IMR-90 (cell line): ENCODE measurements around the gene DKK3. TPM values are rescaled to one million over a fixed set of nuclear protein-coding genes. Genes with fewer than 3 reads are reported as not detected.

Experiments used
- ATAC-seq: fragments of 200-7000 bp; cut with Tn5 transposase; 2 replicates; pipeline ENCODE4 v1.9.1; 2020; ENCODE audit warnings: low read depth, mild to moderate bottlenecking, moderate library complexity
- BruUV-seq: library from RNA; stranded (reverse); fragments of 400-500 nt; replicated peaks from 2 replicates; lab custom pipeline; 2021; lab: Mats Ljungman, UMichigan
- CTCF ChIA-PET: fragments of 300-600 bp; formaldehyde crosslinking; extraction: SDS; loops from one replicate; lab custom pipeline; 2021; ENCODE audit warnings: antibody characterized with exemption; lab: Yijun Ruan, JAX
- POLR2A ChIA-PET: fragments of 300-600 bp; sonication (Branson Sonifier 250); formaldehyde crosslinking; loops from one replicate; lab custom pipeline; 2022; ENCODE audit warnings: antibody characterized with exemption; ENCODE audit not compliant: unreplicated experiment; lab: Charles Lee
- DNase-seq: peaks from one replicate; pipeline ENCODE4 v3.0.0; 2013
- H2AFZ ChIP-seq: replicated peaks from 2 replicates; pipeline ENCODE3; 2013; ENCODE audit warnings: low read length, mild to moderate bottlenecking; ENCODE audit not compliant: poor library complexity
- H2AK5ac ChIP-seq: 2 replicates; pipeline ENCODE4 v1.6.1; 2013; ENCODE audit warnings: low read depth, low read length, inconsistent platforms
- H2AK9ac ChIP-seq: replicated peaks from 2 replicates; pipeline ENCODE3; 2013; ENCODE audit warnings: mild to moderate bottlenecking, low read depth, low read length, moderate library complexity; ENCODE audit not compliant: poor library complexity
- H2BK120ac ChIP-seq: 2 replicates; pipeline ENCODE4 v1.6.1; 2013; ENCODE audit warnings: low read depth, low read length, inconsistent platforms
- H2BK15ac ChIP-seq: 3 replicates; pipeline ENCODE4 v1.6.1; 2013; ENCODE audit warnings: low read depth, low read length, inconsistent platforms
- H2BK20ac ChIP-seq: 2 replicates; pipeline ENCODE4 v1.6.1; 2013; ENCODE audit warnings: low read depth, mild to moderate bottlenecking, inconsistent platforms, low read length, moderate library complexity
- H2BK5ac ChIP-seq: 2 replicates; pipeline ENCODE4 v1.6.1; 2013; ENCODE audit warnings: mild to moderate bottlenecking, low read depth, low read length, inconsistent platforms; ENCODE audit not compliant: poor library complexity, severe bottlenecking
- H3K14ac ChIP-seq: replicated peaks from 2 replicates; pipeline ENCODE4 v1.6.1; 2013; ENCODE audit warnings: low read depth, low read length, inconsistent platforms
- H3K18ac ChIP-seq: 2 replicates; pipeline ENCODE4 v1.6.1; 2013; ENCODE audit warnings: low read depth, low read length, control low read depth
- H3K23ac ChIP-seq: 2 replicates; pipeline ENCODE4 v1.6.1; 2013; ENCODE audit warnings: low read depth, low read length, inconsistent platforms
- H3K27ac ChIP-seq: 2 replicates; pipeline ENCODE4 v1.5.1; 2013; ENCODE audit warnings: mild to moderate bottlenecking, control low read depth, low read length; ENCODE audit not compliant: insufficient read depth
- H3K27me3 ChIP-seq: 2 replicates; pipeline ENCODE4 v1.6.1; 2013; ENCODE audit warnings: low read length; ENCODE audit not compliant: control insufficient read depth, insufficient read depth
- H3K36me3 ChIP-seq: 2 replicates; pipeline ENCODE4 v1.6.1; 2013; ENCODE audit warnings: low read length, mixed read lengths; ENCODE audit not compliant: control insufficient read depth, insufficient read depth
- H3K4ac ChIP-seq: 2 replicates; pipeline ENCODE4 v1.6.1; 2013; ENCODE audit warnings: low read depth, low read length, inconsistent platforms
- H3K4me1 ChIP-seq: 2 replicates; pipeline ENCODE4 v1.6.1; 2013; ENCODE audit warnings: low read length, mixed read lengths; ENCODE audit not compliant: control insufficient read depth, insufficient read depth
- H3K4me2 ChIP-seq: 2 replicates; pipeline ENCODE4 v1.6.1; 2013; ENCODE audit warnings: low read depth, mild to moderate bottlenecking, control low read depth, low read length, moderate library complexity
- H3K4me3 ChIP-seq: 2 replicates; pipeline ENCODE4 v1.5.1; 2013; ENCODE audit warnings: low read depth, mild to moderate bottlenecking, control low read depth, low read length, moderate library complexity; ENCODE audit not compliant: insufficient read depth
- H3K56ac ChIP-seq: 2 replicates; pipeline ENCODE4 v1.6.1; 2013; ENCODE audit warnings: low read length, inconsistent platforms; ENCODE audit not compliant: insufficient read depth; ENCODE audit errors: extremely low read depth
- H3K79me1 ChIP-seq, 2 experiments: 2 replicates each; pipeline ENCODE4 v1.6.1; 2013; ENCODE audit warnings: low read length in 2 of 2, inconsistent platforms in 1 of 2, low read depth in 1 of 2
- H3K9ac ChIP-seq: 2 replicates; pipeline ENCODE4 v1.6.1; 2013; ENCODE audit warnings: low read depth, low read length, control low read depth
- H3K9me1 ChIP-seq: 2 replicates; pipeline ENCODE4 v1.6.1; 2013; ENCODE audit warnings: low read length, inconsistent platforms; ENCODE audit not compliant: insufficient read depth
- H3K9me3 ChIP-seq: 2 replicates; pipeline ENCODE4 v1.6.1; 2013; ENCODE audit warnings: low read length; ENCODE audit not compliant: control insufficient read depth, insufficient read depth
- H4K20me1 ChIP-seq: 2 replicates; pipeline ENCODE4 v1.6.1; 2013; ENCODE audit warnings: low read length, inconsistent platforms; ENCODE audit not compliant: insufficient read depth
- H4K5ac ChIP-seq: 2 replicates; pipeline ENCODE4 v1.6.1; 2013; ENCODE audit warnings: mild to moderate bottlenecking, low read depth, low read length, control low read depth
- H4K8ac ChIP-seq, 2 experiments: 2 replicates each; pipeline ENCODE4 v1.6.1; 2013; ENCODE audit warnings: low read depth in 2 of 2, low read length in 2 of 2, control low read depth in 1 of 2, inconsistent platforms in 1 of 2
- H4K91ac ChIP-seq: 2 replicates; pipeline ENCODE4 v1.6.1; 2013; ENCODE audit warnings: low read depth, low read length, inconsistent platforms; ENCODE audit not compliant: insufficient read depth
- CEBPB ChIP-seq: IDR thresholded peaks from 2 replicates; pipeline ENCODE4 v1.6.1; 2012; ENCODE audit warnings: low read depth, low read length, improper control_type of control experiment
- CTCF ChIP-seq: conservative IDR thresholded peaks from 2 replicates; pipeline ENCODE4 v1.5.1; 2012; ENCODE audit warnings: mild to moderate bottlenecking, low read depth, low read length, improper control_type of control experiment
- NFE2L2 ChIP-seq: fragments of 150-350 bp; IDR thresholded peaks from 2 replicates; pipeline ENCODE4 v1.6.1; 2016; ENCODE audit warnings: low read depth, mild to moderate bottlenecking, low read length
- RCOR1 ChIP-seq: IDR thresholded peaks from 2 replicates; pipeline ENCODE4 v1.6.1; 2012; ENCODE audit warnings: mild to moderate bottlenecking, low read length, improper control_type of control experiment; ENCODE audit not compliant: insufficient replicate concordance
- WGBS, 2 experiments: methylation state at CpG; one replicate each; pipeline versions ENCODE4 v1.1.5 to v1.1.7; 2013; ENCODE audit warnings: missing lambda C conversion rate in 2 of 2; ENCODE audit not compliant: insufficient read length in 1 of 2; ENCODE audit errors: extremely low coverage in 2 of 2; 5-methylcytosine and 5-hydroxymethylcytosine counted together
- dilution Hi-C: fragments of 300-500 bp; cut with HindIII; formaldehyde crosslinking; loops from one replicate; pipeline ENCODE4 v1.14.3; 2018; ENCODE audit warnings: low sequenced_read_pairs; ENCODE audit not compliant: unreplicated experiment
- in situ Hi-C: fragments of 300-500 bp; cut with MboI; formaldehyde crosslinking; loops from 3 replicates; pipeline ENCODE4 v1.14.3; 2019; ENCODE audit warnings: low sequenced_read_pairs, inconsistent platforms, mixed read lengths
- intact Hi-C: fragments of 100-400 bp; cut with micrococcal nuclease; formaldehyde crosslinking; loops from 2 replicates; pipeline ENCODE4 v1.10.0; 2022
- polyA plus RNA-seq, 3 experiments: library from polyadenylated mRNA; depleted of rRNA; stranded (reverse); fragments of >200 nt; gene quantifications; 2 replicates each; pipeline ENCODE4 v1.2.3, GENCODE V29; 2012; ENCODE audit warnings: low replicate concordance in 1 of 3
- total RNA-seq: library from RNA; depleted of rRNA; stranded (reverse); fragments of >200 nt; gene quantifications from 2 replicates; pipeline ENCODE4 v1.2.3, GENCODE V29; 2012

Gene DKK3
- total and polyA plus RNA-seq, 2 of the 4 experiments (the other 2 are of a cell fraction), result 453 to 964 TPM

GRCh38 chr11:11942668-11943067 is 65.8 kb downstream of the DKK3 start:
- Histone ChIP-seq H2BK20ac (no peak overlapping the region), H3K9ac (no peak overlapping the region), H2BK5ac (no peak overlapping the region), H2BK15ac (no peak overlapping the region), H3K79me1 (peaks cover 14 to 26% of the 10 kb centered on the region in 2 experiments), H3K27ac (no peak overlapping the region), H3K9me1 (peaks cover 3% of the 10 kb centered on the region), H4K91ac (no peak overlapping the region), H3K4me3 (no peak overlapping the region), H3K4ac (no peak overlapping the region), H2BK120ac (no peak overlapping the region), H3K4me1 (peaks cover 1% of the 10 kb centered on the region; the same call in 1 of the 2 replicates), H3K18ac (no peak overlapping the region), H4K20me1 (no peaks in the 10 kb centered on the region), H3K36me3 (peaks cover 22% of the 10 kb centered on the region), H3K4me2 (no peak overlapping the region), H2AK5ac (no peak overlapping the region), H3K23ac (no peak overlapping the region), H3K27me3 (no peaks in the 10 kb centered on the region), H3K9me3 (no peaks in the 10 kb centered on the region), H4K8ac (no peak overlapping the region), H3K14ac (no peak overlapping the region), H2AFZ (no peak overlapping the region), H2AK9ac (no peak overlapping the region), H4K5ac (no peak overlapping the region), H3K56ac (no peak overlapping the region)
- ChIA-PET CTCF (no interaction called here), POLR2A (no interaction called here)
- DNase-seq, result no peak
- in situ Hi-C loops, result no loop called here
- WGBS, 2 experiments, result 89% methylated on average over 3 of the region's 3 CpGs; no CpG with 5 or more reads in 1 of the 2 experiments
- dilution Hi-C loops, result no loop called here
- no peak for ATAC-seq
- TF ChIP-seq NFE2L2 (no peak), CEBPB (no peak), RCOR1 (no peak), CTCF (no peak)
- no TSS peak for BruUV-seq
- intact Hi-C loops, result no loop called here
